Activated naive CD8-positive, alpha-beta T cell treated with anti-CD3 and anti-CD28 coated beads, Interleukin-2, amount 50 U/mL, for 24 hours (primary cell): ENCODE measurements around the gene SLC29A1.
"Not testable (repeated sequence)": the region's sequence is repeated elsewhere in the genome, so short reads cannot be mapped to it uniquely, and the experiment has no call there.

ENCODE experiments used
- ATAC-seq: fragments of 150-1000 bp; cut with Tn5 transposase; one replicate; pipeline ENCODE4 v1.10.0; 2021
- DNase-seq: peaks from one replicate; pipeline ENCODE4 v3.0.0; 2021
- H3K27ac Mint-ChIP-seq: one replicate; pipeline ENCODE4 v1.8.0; 2021; ENCODE audit warnings: mild to moderate bottlenecking, mixed read lengths
- H3K27me3 Mint-ChIP-seq: one replicate; pipeline ENCODE4 v1.8.0; 2021; ENCODE audit warnings: mixed read lengths
- H3K36me3 Mint-ChIP-seq: one replicate; pipeline ENCODE4 v1.8.0; 2021; ENCODE audit warnings: low read depth, mixed read lengths
- H3K4me1 Mint-ChIP-seq: one replicate; pipeline ENCODE4 v1.8.0; 2021; ENCODE audit warnings: mixed read lengths
- H3K4me3 Mint-ChIP-seq: one replicate; pipeline ENCODE4 v1.8.0; 2021; ENCODE audit warnings: mild to moderate bottlenecking, moderate library complexity, mixed read lengths
- H3K9me3 Mint-ChIP-seq: one replicate; pipeline ENCODE4 v1.8.0; 2021; ENCODE audit warnings: mixed read lengths

The SLC29A1 gene

GRCh38 chr6:44185953-44186634 is 37.3 kb upstream of the SLC29A1 start:
- Mint-ChIP-seq H3K27ac (peak overlapping the region; percentile 50), H3K36me3 (no peaks in the 10 kb centered on the region), H3K4me3 (no peak overlapping the region), H3K27me3 (peaks cover 10% of the 10 kb centered on the region), H3K9me3 (no peaks in the 10 kb centered on the region), H3K4me1 (peaks cover 13% of the 10 kb centered on the region)
- no peak for DNase-seq
- ATAC-seq: peak; percentile 17

GRCh38 chr6:44186635-44187025 is 36.8 kb upstream of the SLC29A1 start:
- DNase-seq: no peak
- H3K9me3 Mint-ChIP-seq: no peaks in the 10 kb centered on the region
- H3K27me3 Mint-ChIP-seq: peaks cover 10% of the 10 kb centered on the region
- no peak for ATAC-seq
- H3K4me1 Mint-ChIP-seq: peaks cover 15% of the 10 kb centered on the region
- no peaks in the 10 kb centered on the region for H3K36me3 Mint-ChIP-seq
- no peak overlapping the region for H3K27ac Mint-ChIP-seq
- no peak overlapping the region for H3K4me3 Mint-ChIP-seq

GRCh38 chr6:44188819-44189218 is 34.6 kb upstream of the SLC29A1 start:
- ATAC-seq: no peak
- Mint-ChIP-seq H3K36me3 (no peaks in the 10 kb centered on the region), H3K4me3 (no peak overlapping the region), H3K4me1 (peaks cover 19% of the 10 kb centered on the region), H3K27ac (no peak overlapping the region), H3K27me3 (peaks cover 14% of the 10 kb centered on the region), H3K9me3 (no peaks in the 10 kb centered on the region)
- no peak for DNase-seq

GRCh38 chr6:44189257-44189656 is 34.1 kb upstream of the SLC29A1 start:
- Mint-ChIP-seq H3K27ac (no peak overlapping the region), H3K27me3 (peaks cover 14% of the 10 kb centered on the region), H3K36me3 (no peaks in the 10 kb centered on the region), H3K4me3 (no peak overlapping the region), H3K9me3 (no peaks in the 10 kb centered on the region), H3K4me1 (peaks cover 19% of the 10 kb centered on the region)
- peak; percentile 17 for ATAC-seq
- DNase-seq: no peak

- ATAC-seq: peak; percentile 79
- Mint-ChIP-seq H3K27ac (no peak overlapping the region), H3K4me3 (no peak overlapping the region), H3K4me1 (peaks cover 19% of the 10 kb centered on the region), H3K36me3 (no peaks in the 10 kb centered on the region), H3K27me3 (peaks cover 14% of the 10 kb centered on the region), H3K9me3 (no peaks in the 10 kb centered on the region)
- no peak for DNase-seq
These were observed 32.7 kb upstream of the SLC29A1 start for GRCh38 chr6:44190715-44191114.

- H3K4me1 Mint-ChIP-seq: peaks cover 12% of the 10 kb centered on the region
- DNase-seq: no peak
- H3K4me3 Mint-ChIP-seq: no peak overlapping the region
- no peaks in the 10 kb centered on the region for H3K36me3 Mint-ChIP-seq
- no peak for ATAC-seq
- H3K9me3 Mint-ChIP-seq: no peaks in the 10 kb centered on the region
- H3K27me3 Mint-ChIP-seq: peaks cover 9% of the 10 kb centered on the region
- H3K27ac Mint-ChIP-seq: no peak overlapping the region
These were observed 30.9 kb upstream of the SLC29A1 start for GRCh38 chr6:44192428-44193041.

- H3K27ac Mint-ChIP-seq: no peak overlapping the region
- H3K9me3 Mint-ChIP-seq: no peaks in the 10 kb centered on the region
- peaks cover 9% of the 10 kb centered on the region for H3K27me3 Mint-ChIP-seq
- peaks cover 12% of the 10 kb centered on the region for H3K4me1 Mint-ChIP-seq
- ATAC-seq: no peak
- DNase-seq: no peak
- H3K36me3 Mint-ChIP-seq: no peaks in the 10 kb centered on the region
- H3K4me3 Mint-ChIP-seq: no peak overlapping the region
These were observed 30.0 kb upstream of the SLC29A1 start for GRCh38 chr6:44193307-44193910.

GRCh38 chr6:44194326-44194725 is 29.1 kb upstream of the SLC29A1 start:
- ATAC-seq: no peak
- peaks cover 7% of the 10 kb centered on the region for H3K27me3 Mint-ChIP-seq
- H3K27ac Mint-ChIP-seq: no peak overlapping the region
- no peaks in the 10 kb centered on the region for H3K36me3 Mint-ChIP-seq
- H3K4me3 Mint-ChIP-seq: no peak overlapping the region
- peaks cover 10% of the 10 kb centered on the region for H3K4me1 Mint-ChIP-seq
- H3K9me3 Mint-ChIP-seq: no peaks in the 10 kb centered on the region
- DNase-seq: no peak

- DNase-seq, H3K9me3 Mint-ChIP-seq, H3K27ac Mint-ChIP-seq, ATAC-seq, H3K36me3 Mint-ChIP-seq, H3K27me3 Mint-ChIP-seq, H3K4me1 Mint-ChIP-seq, H3K4me3 Mint-ChIP-seq: not testable (repeated sequence)
These were observed 27.0 kb upstream of the SLC29A1 start for GRCh38 chr6:44196351-44196750.

GRCh38 chr6:44198684-44199083 is 24.7 kb upstream of the SLC29A1 start:
- Mint-ChIP-seq H3K36me3 (no peaks in the 10 kb centered on the region), H3K4me3 (no peak overlapping the region), H3K27me3 (peaks cover 2% of the 10 kb centered on the region), H3K4me1 (no peaks in the 10 kb centered on the region), H3K9me3 (no peaks in the 10 kb centered on the region), H3K27ac (no peak overlapping the region)
- ATAC-seq (no peak), DNase-seq (no peak)

- no peaks in the 10 kb centered on the region for H3K4me1 Mint-ChIP-seq
- no peaks in the 10 kb centered on the region for H3K9me3 Mint-ChIP-seq
- DNase-seq (no peak), ATAC-seq (no peak)
- peaks cover 2% of the 10 kb centered on the region for H3K27me3 Mint-ChIP-seq
- H3K36me3 Mint-ChIP-seq: no peaks in the 10 kb centered on the region
- H3K27ac Mint-ChIP-seq: no peak overlapping the region
- H3K4me3 Mint-ChIP-seq: no peak overlapping the region
These were observed 23.5 kb upstream of the SLC29A1 start for GRCh38 chr6:44199883-44200282.

- H3K36me3 Mint-ChIP-seq: no peaks in the 10 kb centered on the region
- peaks cover 2% of the 10 kb centered on the region for H3K27me3 Mint-ChIP-seq
- no peak overlapping the region for H3K27ac Mint-ChIP-seq
- H3K4me1 Mint-ChIP-seq: no peaks in the 10 kb centered on the region
- no peaks in the 10 kb centered on the region for H3K9me3 Mint-ChIP-seq
- DNase-seq: no peak
- ATAC-seq: no peak
- no peak overlapping the region for H3K4me3 Mint-ChIP-seq
These were observed 22.2 kb upstream of the SLC29A1 start for GRCh38 chr6:44201200-44201599.

- DNase-seq (no peak), ATAC-seq (no peak)
- Mint-ChIP-seq H3K4me3 (no peak overlapping the region), H3K9me3 (no peaks in the 10 kb centered on the region), H3K27me3 (peaks cover 2% of the 10 kb centered on the region), H3K4me1 (no peaks in the 10 kb centered on the region), H3K27ac (no peak overlapping the region), H3K36me3 (no peaks in the 10 kb centered on the region)
These were observed 21.6 kb upstream of the SLC29A1 start for GRCh38 chr6:44201638-44202303.

- Mint-ChIP-seq H3K4me1 (no peaks in the 10 kb centered on the region), H3K9me3 (no peaks in the 10 kb centered on the region), H3K27ac (no peak overlapping the region), H3K36me3 (no peaks in the 10 kb centered on the region), H3K4me3 (no peak overlapping the region), H3K27me3 (peaks cover 2% of the 10 kb centered on the region)
- ATAC-seq: no peak
- DNase-seq: no peak
These were observed 20.9 kb upstream of the SLC29A1 start for GRCh38 chr6:44202332-44202971.
